Measurements from ENCODE around the gene SPINT2. TPM values are rescaled to one million over a fixed set of nuclear protein-coding genes. Genes with fewer than 3 reads are reported as not detected.

Gene SPINT2
- total RNA-seq, 1 experiment from 2014 or later: 1,023 TPM

DNA sequence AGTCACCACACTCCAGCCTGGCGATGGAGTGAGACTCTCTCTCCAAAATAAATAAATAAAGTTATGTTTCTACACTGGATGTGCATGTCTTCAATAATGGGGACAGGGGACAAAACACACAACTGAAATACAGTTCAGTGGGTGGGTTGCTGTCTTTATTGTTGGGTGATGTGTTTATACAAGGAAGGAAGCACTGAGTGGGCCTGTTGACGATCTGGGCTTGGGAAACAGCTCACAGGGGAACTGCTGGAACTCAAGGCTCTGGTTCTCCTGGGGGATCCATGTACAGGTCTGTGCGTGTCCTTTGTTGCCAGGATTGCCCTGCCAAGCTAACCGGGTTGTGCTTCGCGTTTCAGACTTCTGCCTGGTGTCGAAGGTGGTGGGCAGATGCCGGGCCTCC is 18.9 kb downstream of the SPINT2 start:
- TF ChIP-seq, protein P1, sequence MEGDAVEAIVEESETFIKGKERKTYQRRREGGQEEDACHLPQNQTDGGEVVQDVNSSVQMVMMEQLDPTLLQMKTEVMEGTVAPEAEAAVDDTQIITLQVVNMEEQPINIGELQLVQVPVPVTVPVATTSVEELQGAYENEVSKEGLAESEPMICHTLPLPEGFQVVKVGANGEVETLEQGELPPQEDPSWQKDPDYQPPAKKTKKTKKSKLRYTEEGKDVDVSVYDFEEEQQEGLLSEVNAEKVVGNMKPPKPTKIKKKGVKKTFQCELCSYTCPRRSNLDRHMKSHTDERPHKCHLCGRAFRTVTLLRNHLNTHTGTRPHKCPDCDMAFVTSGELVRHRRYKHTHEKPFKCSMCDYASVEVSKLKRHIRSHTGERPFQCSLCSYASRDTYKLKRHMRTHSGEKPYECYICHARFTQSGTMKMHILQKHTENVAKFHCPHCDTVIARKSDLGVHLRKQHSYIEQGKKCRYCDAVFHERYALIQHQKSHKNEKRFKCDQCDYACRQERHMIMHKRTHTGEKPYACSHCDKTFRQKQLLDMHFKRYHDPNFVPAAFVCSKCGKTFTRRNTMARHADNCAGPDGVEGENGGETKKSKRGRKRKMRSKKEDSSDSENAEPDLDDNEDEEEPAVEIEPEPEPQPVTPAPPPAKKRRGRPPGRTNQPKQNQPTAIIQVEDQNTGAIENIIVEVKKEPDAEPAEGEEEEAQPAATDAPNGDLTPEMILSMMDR (IDR thresholded peaks at IDR 0.05; ENCODE audit: unreplicated experiment): no peak
- no TSS peak for BruUV-seq (replicated peaks)
- H3K4me1 Mint-ChIP-seq (ENCODE audit: low read depth, unreplicated experiment): peaks cover 33% of the 10 kb centered on the region
- H3K36me3 Mint-ChIP-seq (ENCODE audit: insufficient read depth, unreplicated experiment): peaks cover 87% of the 10 kb centered on the region
- DNase-seq: no peak
- no peaks in the 10 kb centered on the region for H3K9me3 Mint-ChIP-seq (ENCODE audit: low read depth, unreplicated experiment)
- CTCF ChIA-PET: no interaction called here
- intact Hi-C loops (cut with micrococcal nuclease; ENCODE audit: unreplicated experiment): no loop called here
- no peak overlapping the region for H3K27ac Mint-ChIP-seq (ENCODE audit: unreplicated experiment)
- no peaks in the 10 kb centered on the region for H3K27me3 Mint-ChIP-seq (ENCODE audit: unreplicated experiment)
- H3K4me3 Mint-ChIP-seq (ENCODE audit: low read depth, unreplicated experiment): no peak overlapping the region

GRCh38 chr19:38284422-38284821 is 20.0 kb downstream of the SPINT2 start:
- CTCF ChIA-PET: no interaction called here
- no TSS peak for BruUV-seq (replicated peaks)
- intact Hi-C loops (cut with micrococcal nuclease; ENCODE audit: unreplicated experiment): no loop called here
- no peak overlapping the region for H3K4me3 Mint-ChIP-seq (ENCODE audit: low read depth, unreplicated experiment)
- no peaks in the 10 kb centered on the region for H3K27me3 Mint-ChIP-seq (ENCODE audit: unreplicated experiment)
- TF ChIP-seq, protein P1 (IDR thresholded peaks at IDR 0.05; ENCODE audit: unreplicated experiment): no peak
- DNase-seq: no peak
- H3K27ac Mint-ChIP-seq (ENCODE audit: unreplicated experiment): no peak overlapping the region
- peaks cover 36% of the 10 kb centered on the region for H3K4me1 Mint-ChIP-seq (ENCODE audit: low read depth, unreplicated experiment)
- H3K36me3 Mint-ChIP-seq (ENCODE audit: insufficient read depth, unreplicated experiment): peaks cover 90% of the 10 kb centered on the region
- no peaks in the 10 kb centered on the region for H3K9me3 Mint-ChIP-seq (ENCODE audit: low read depth, unreplicated experiment)

GRCh38 chr19:38285567-38285966 is 21.2 kb downstream of the SPINT2 start:
- Mint-ChIP-seq H3K27ac (ENCODE audit: unreplicated experiment) (no peak overlapping the region), H3K9me3 (ENCODE audit: low read depth, unreplicated experiment) (no peaks in the 10 kb centered on the region), H3K27me3 (ENCODE audit: unreplicated experiment) (no peaks in the 10 kb centered on the region), H3K36me3 (ENCODE audit: insufficient read depth, unreplicated experiment) (peaks cover 91% of the 10 kb centered on the region), H3K4me3 (ENCODE audit: low read depth, unreplicated experiment) (no peak overlapping the region), H3K4me1 (ENCODE audit: low read depth, unreplicated experiment) (peaks cover 44% of the 10 kb centered on the region)
- intact Hi-C loops (cut with micrococcal nuclease; ENCODE audit: unreplicated experiment): no loop called here
- TF ChIP-seq, protein P1 (IDR thresholded peaks at IDR 0.05; ENCODE audit: unreplicated experiment): no peak
- no TSS peak for BruUV-seq (replicated peaks)
- DNase-seq: no peak
- CTCF ChIA-PET: interaction anchor here (1.4 kb wide), 1 partner anchor 21 kb away, joined by 4 read pairs; the partner anchor contains the start of gene SPINT2

DNA sequence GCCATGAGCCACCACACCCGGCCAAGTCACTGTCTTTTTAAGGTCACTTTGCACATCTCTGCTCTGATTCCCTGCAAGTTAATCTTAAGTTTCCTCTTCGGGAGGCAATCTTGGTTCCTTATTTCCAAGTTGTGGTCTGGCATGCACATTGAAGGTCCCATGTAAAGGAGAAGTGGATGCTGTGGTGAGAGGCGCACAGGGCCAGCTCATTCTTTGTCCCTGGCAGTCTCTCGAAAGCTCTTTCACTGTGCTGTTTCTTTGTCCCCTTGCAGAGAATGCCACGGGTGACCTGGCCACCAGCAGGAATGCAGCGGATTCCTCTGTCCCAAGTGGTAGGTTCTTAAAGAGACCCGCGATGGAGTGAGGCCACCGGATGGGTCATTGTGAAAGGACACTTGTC is 23.2 kb downstream of the SPINT2 start:
- no peak overlapping the region for H3K27ac Mint-ChIP-seq (ENCODE audit: unreplicated experiment)
- CTCF ChIA-PET: no interaction called here
- no peak overlapping the region for H3K4me3 Mint-ChIP-seq (ENCODE audit: low read depth, unreplicated experiment)
- TF ChIP-seq, protein P1 (IDR thresholded peaks at IDR 0.05; ENCODE audit: unreplicated experiment): no peak
- no TSS peak for BruUV-seq (replicated peaks)
- no peak for DNase-seq
- H3K9me3 Mint-ChIP-seq (ENCODE audit: low read depth, unreplicated experiment): no peaks in the 10 kb centered on the region
- H3K27me3 Mint-ChIP-seq (ENCODE audit: unreplicated experiment): no peaks in the 10 kb centered on the region
- intact Hi-C loops (cut with micrococcal nuclease; ENCODE audit: unreplicated experiment): no loop called here
- peaks cover 94% of the 10 kb centered on the region for H3K36me3 Mint-ChIP-seq (ENCODE audit: insufficient read depth, unreplicated experiment)
- H3K4me1 Mint-ChIP-seq (ENCODE audit: low read depth, unreplicated experiment): peaks cover 34% of the 10 kb centered on the region
